ENCODE measurements around the gene SLC38A5.

DNA sequence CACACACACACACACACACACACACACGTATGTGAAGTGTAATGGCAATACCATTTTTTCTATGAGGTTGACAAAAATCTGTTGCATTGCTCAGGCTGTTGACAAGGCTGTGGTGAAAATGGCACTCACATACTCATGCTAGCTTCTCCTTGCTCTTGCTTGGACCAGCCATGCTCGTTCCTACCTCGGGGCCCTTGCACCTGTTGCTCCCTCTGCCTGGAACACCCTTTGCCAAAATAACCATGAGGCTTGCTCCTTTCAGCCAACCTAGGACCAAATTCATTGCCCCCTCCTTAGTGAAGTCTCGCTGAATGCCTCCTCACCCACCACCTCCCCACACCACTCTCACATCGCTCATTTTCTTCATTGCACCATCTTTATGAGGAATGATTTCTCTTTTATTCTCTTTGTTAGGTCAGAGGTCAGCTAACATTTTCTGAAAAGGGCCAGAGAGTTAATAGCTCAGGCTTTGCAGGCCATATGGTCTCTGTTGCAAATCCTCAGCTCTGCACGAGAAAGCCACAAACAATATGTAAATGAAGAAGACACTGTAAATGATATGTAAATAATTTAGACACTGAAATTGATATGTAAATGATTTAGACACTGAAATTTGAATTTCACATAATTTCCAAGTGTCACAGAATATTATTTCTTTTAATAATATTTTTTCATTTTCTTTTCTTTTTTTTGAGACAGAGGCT is 13.3 kb downstream of the SLC38A5 start:
- TF ChIP-seq YY1 (IDR thresholded peaks at IDR 0.05; ENCODE audit: borderline replicate concordance in 1 of 3, control insufficient read depth in 1 of 3, extremely low read depth in 1 of 3, insufficient read depth in 3 of 3, insufficient read length in 1 of 3, insufficient replicate concordance in 2 of 3, low read depth in 1 of 3, low read length in 2 of 3) (no peak), FOXP1 (CRISPR knock-in tag; IDR thresholded peaks at IDR 0.05) (no peak), RAD21 (CRISPR knock-in tag; conservative IDR thresholded peaks at IDR 0.05 in 1 of 2, IDR thresholded peaks at IDR 0.05 in 1 of 2) (no peak), ZNF695 (CRISPR knock-in tag; IDR thresholded peaks at IDR 0.05) (no peak), MED1 (CRISPR knock-in tag; IDR thresholded peaks at IDR 0.05; ENCODE audit: borderline replicate concordance) (no peak), CTCF (IDR thresholded peaks at IDR 0.05 in 2 of 3, conservative IDR thresholded peaks at IDR 0.05 in 1 of 3; ENCODE audit: insufficient read depth in 2 of 3, low read depth in 1 of 3, low read length in 3 of 3) (no peak), ETS2 (tag; IDR thresholded peaks at IDR 0.05; ENCODE audit: borderline replicate concordance, poor library complexity, severe bottlenecking) (no peak), EZH2 (IDR thresholded peaks at IDR 0.05; ENCODE audit: borderline replicate concordance, low read depth, low read length) (no peak), NRF1 (conservative IDR thresholded peaks at IDR 0.05 in 1 of 2, IDR thresholded peaks at IDR 0.05 in 1 of 2) (no peak), RNF2 (IDR thresholded peaks at IDR 0.05) (no peak), SP1 (CRISPR knock-in tag; IDR thresholded peaks at IDR 0.05) (no peak)
- TF ChIP-seq, protein P1, sequence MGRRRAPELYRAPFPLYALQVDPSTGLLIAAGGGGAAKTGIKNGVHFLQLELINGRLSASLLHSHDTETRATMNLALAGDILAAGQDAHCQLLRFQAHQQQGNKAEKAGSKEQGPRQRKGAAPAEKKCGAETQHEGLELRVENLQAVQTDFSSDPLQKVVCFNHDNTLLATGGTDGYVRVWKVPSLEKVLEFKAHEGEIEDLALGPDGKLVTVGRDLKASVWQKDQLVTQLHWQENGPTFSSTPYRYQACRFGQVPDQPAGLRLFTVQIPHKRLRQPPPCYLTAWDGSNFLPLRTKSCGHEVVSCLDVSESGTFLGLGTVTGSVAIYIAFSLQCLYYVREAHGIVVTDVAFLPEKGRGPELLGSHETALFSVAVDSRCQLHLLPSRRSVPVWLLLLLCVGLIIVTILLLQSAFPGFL (CRISPR knock-in tag; IDR thresholded peaks at IDR 0.05), result no peak

All from K562 (cell line).